Peyer's patch (tissue), 4 donors: ENCODE measurements around the gene FMO3. TPM values are rescaled to one million over a fixed set of nuclear protein-coding genes. Genes with fewer than 3 reads are reported as not detected.

Experiments
- DNase-seq, 3 donors: peaks; one replicate each; pipeline ENCODE4 v3.0.0-alpha.2; 2017 to 2019
- H3K27ac ChIP-seq, 4 donors: fragments of 200-600 bp; sonication (generic); one replicate each; pipeline ENCODE4 v1.5.1; 2016 to 2019
- H3K27me3 ChIP-seq, 2 donors: fragments of 200-600 bp; sonication (generic); one replicate each; pipeline ENCODE4 v1.5.1; 2019
- H3K36me3 ChIP-seq, 3 donors: fragments of 200-600 bp; sonication (generic); one replicate each; pipeline ENCODE4 v1.5.1; 2016 to 2019
- H3K4me1 ChIP-seq, 4 donors: fragments of 200-600 bp; sonication (generic); one replicate each; pipeline ENCODE4 v1.5.1; 2016 to 2019
- H3K4me3 ChIP-seq, 4 donors: fragments of 200-600 bp; sonication (generic); 1 replicate in 3 of 4; 2 replicates in 1 of 4; pipeline ENCODE4 v1.5.1; 2016 to 2019; ENCODE audit warnings: mild to moderate bottlenecking in 1 of 4
- H3K9me3 ChIP-seq, 4 donors: fragments of 200-600 bp; sonication (generic); one replicate each; pipeline ENCODE4 v1.5.1; 2016 to 2019; ENCODE audit warnings: mild to moderate bottlenecking in 1 of 4
- POLR2A ChIP-seq, 2 donors: fragments of 450-650 bp; IDR thresholded peaks; one replicate each; pipeline ENCODE4 v1.5.1; 2017; ENCODE audit warnings: antibody characterized with exemption in 2 of 2, mild to moderate bottlenecking in 2 of 2, moderate library complexity in 2 of 2
- total RNA-seq, 4 donors: library from RNA; depleted of rRNA; stranded (reverse); fragments of >200 nt; gene quantifications; one replicate each; pipeline ENCODE4 v1.1.0, GENCODE V29; 2016
- TF ChIP-seq, protein P1 (sequence below), 6 experiments: fragments of 450-650 bp in 4 of 6; fragments of 200-600 bp in 2 of 6; sonication (generic) in 1 of 6; IDR thresholded peaks; one replicate each; pipeline ENCODE4 v1.5.1; 2017 to 2019; ENCODE audit warnings: antibody characterized with exemption in 6 of 6, mild to moderate bottlenecking in 3 of 6, moderate library complexity in 1 of 6

Gene FMO3
- total RNA-seq, 4 donors from 2014 or later, result 3.2 to 14.0 TPM; not detected in 2

DNA sequence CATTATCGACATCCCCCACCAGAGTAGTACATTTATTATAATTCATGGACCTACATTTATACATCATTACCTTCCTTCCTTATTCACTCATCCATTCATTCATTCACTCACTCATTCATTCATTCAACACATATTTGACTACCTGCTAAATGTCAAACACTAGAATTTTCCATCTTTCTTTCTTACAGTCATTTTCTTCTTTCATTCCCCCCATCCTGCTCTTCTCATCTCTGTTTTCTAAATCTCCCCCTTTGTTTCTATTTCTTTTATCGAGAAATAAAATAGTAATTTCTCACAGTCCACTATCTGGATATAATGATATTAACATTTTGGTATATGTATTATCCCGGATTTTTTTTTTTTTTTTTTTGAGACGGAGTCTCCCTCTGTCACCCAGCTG is 27.8 kb upstream of the FMO3 start:
- no peaks in the 10 kb centered on the region for H3K27me3 ChIP-seq
- no peak overlapping the region for H3K27ac ChIP-seq
- no peaks in the 10 kb centered on the region for H3K9me3 ChIP-seq
- no peaks in the 10 kb centered on the region for H3K36me3 ChIP-seq
- no peaks in the 10 kb centered on the region for H3K4me1 ChIP-seq
- DNase-seq, result no peak
- TF ChIP-seq, protein P1, sequence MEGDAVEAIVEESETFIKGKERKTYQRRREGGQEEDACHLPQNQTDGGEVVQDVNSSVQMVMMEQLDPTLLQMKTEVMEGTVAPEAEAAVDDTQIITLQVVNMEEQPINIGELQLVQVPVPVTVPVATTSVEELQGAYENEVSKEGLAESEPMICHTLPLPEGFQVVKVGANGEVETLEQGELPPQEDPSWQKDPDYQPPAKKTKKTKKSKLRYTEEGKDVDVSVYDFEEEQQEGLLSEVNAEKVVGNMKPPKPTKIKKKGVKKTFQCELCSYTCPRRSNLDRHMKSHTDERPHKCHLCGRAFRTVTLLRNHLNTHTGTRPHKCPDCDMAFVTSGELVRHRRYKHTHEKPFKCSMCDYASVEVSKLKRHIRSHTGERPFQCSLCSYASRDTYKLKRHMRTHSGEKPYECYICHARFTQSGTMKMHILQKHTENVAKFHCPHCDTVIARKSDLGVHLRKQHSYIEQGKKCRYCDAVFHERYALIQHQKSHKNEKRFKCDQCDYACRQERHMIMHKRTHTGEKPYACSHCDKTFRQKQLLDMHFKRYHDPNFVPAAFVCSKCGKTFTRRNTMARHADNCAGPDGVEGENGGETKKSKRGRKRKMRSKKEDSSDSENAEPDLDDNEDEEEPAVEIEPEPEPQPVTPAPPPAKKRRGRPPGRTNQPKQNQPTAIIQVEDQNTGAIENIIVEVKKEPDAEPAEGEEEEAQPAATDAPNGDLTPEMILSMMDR (IDR thresholded peaks at IDR 0.05), result no peak
- no peak for TF ChIP-seq POLR2A (IDR thresholded peaks at IDR 0.05)
- H3K4me3 ChIP-seq, result no peak overlapping the region

- Histone ChIP-seq H3K4me1 (no peaks in the 10 kb centered on the region), H3K4me3 (no peak overlapping the region), H3K36me3 (no peaks in the 10 kb centered on the region), H3K27me3 (no peaks in the 10 kb centered on the region), H3K9me3 (no peaks in the 10 kb centered on the region), H3K27ac (no peak overlapping the region)
- no peak for TF ChIP-seq POLR2A (IDR thresholded peaks at IDR 0.05)
- TF ChIP-seq, protein P1 (IDR thresholded peaks at IDR 0.05), result no peak
- no peak for DNase-seq
Observed at GRCh38 chr1:171075041-171075440, 15.7 kb upstream of the FMO3 start.

- TF ChIP-seq, protein P1 (IDR thresholded peaks at IDR 0.05), result peak in 5 of 6 experiments; percentile 13 to 68 (median 61)
- TF ChIP-seq POLR2A (IDR thresholded peaks at IDR 0.05), result no peak
- no peak overlapping the region for H3K4me3 ChIP-seq
- no peaks in the 10 kb centered on the region for H3K9me3 ChIP-seq
- H3K36me3 ChIP-seq, result no peaks in the 10 kb centered on the region
- peak overlapping the region in 2 of 4 donors; percentile 3 to 12 for H3K27ac ChIP-seq
- no peak for DNase-seq
- H3K4me1 ChIP-seq, result peaks cover 0 to 6% (median 0%) of the 10 kb centered on the region in 4 donors
- no peaks in the 10 kb centered on the region for H3K27me3 ChIP-seq
Observed at GRCh38 chr1:171081314-171081753, 9.4 kb upstream of the FMO3 start.

- Histone ChIP-seq H3K4me1 (peaks cover 0 to 6% (median 0%) of the 10 kb centered on the region in 4 donors), H3K27ac (peak overlapping the region in 2 of 4 donors; percentile 3 to 12), H3K27me3 (no peaks in the 10 kb centered on the region), H3K4me3 (no peak overlapping the region), H3K9me3 (no peaks in the 10 kb centered on the region), H3K36me3 (no peaks in the 10 kb centered on the region)
- DNase-seq, result no peak
- TF ChIP-seq, protein P1 (IDR thresholded peaks at IDR 0.05), result no peak
- TF ChIP-seq POLR2A (IDR thresholded peaks at IDR 0.05), result no peak
Observed at GRCh38 chr1:171081763-171082201, 8.9 kb upstream of the FMO3 start.

GRCh38 chr1:171082606-171083005 is 8.1 kb upstream of the FMO3 start:
- H3K4me1 ChIP-seq, result peaks cover 0 to 6% (median 0%) of the 10 kb centered on the region in 4 donors
- no peak for DNase-seq
- TF ChIP-seq, protein P1 (IDR thresholded peaks at IDR 0.05), result no peak
- no peak for TF ChIP-seq POLR2A (IDR thresholded peaks at IDR 0.05)
- H3K27me3 ChIP-seq, result no peaks in the 10 kb centered on the region
- no peak overlapping the region for H3K27ac ChIP-seq
- H3K9me3 ChIP-seq, result no peaks in the 10 kb centered on the region
- no peaks in the 10 kb centered on the region for H3K36me3 ChIP-seq
- H3K4me3 ChIP-seq, result no peak overlapping the region

DNA sequence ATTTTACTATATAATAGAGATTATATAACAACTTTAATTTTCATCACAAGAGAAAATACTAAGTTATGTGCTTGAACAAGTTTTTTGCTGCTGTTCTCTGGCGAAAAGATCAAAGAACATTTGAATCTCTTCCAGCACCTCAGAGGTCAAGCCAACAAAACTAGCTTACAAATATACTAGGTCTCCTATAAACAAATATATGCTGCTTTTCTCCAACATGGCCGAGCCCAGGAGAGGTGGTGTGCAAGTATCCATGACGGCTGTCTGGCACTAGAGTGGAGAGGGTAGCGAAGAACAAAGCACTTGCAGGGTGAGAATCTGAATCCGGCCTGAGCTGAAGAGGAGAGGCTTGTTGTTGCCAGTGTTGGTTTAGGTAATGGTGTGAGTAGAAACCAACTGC is 7.5 kb upstream of the FMO3 start:
- H3K27ac ChIP-seq, result no peak overlapping the region
- H3K4me1 ChIP-seq, result peaks cover 0 to 6% (median 0%) of the 10 kb centered on the region in 4 donors
- no peak overlapping the region for H3K4me3 ChIP-seq
- H3K36me3 ChIP-seq, result no peaks in the 10 kb centered on the region
- no peaks in the 10 kb centered on the region for H3K9me3 ChIP-seq
- no peak for DNase-seq
- no peaks in the 10 kb centered on the region for H3K27me3 ChIP-seq
- no peak for TF ChIP-seq POLR2A (IDR thresholded peaks at IDR 0.05)
- TF ChIP-seq, protein P1 (IDR thresholded peaks at IDR 0.05), result no peak
